Measurements from ENCODE around the gene RNU6-1.

Gene RNU6-1

GRCh38 chr15:67824197-67824968, 15.5 kb downstream of the RNU6-1 start:
- Mint-ChIP-seq H3K4me1 (peaks cover 40% of the 10 kb centered on the region), H3K27me3 (ENCODE audit: low read depth) (peaks cover 85% of the 10 kb centered on the region), H3K36me3 (ENCODE audit: low read depth) (no peaks in the 10 kb centered on the region), H3K4me3 (peak overlapping the region; percentile 77 to 83 (median 81)), H3K9me3 (peaks cover 2% of the 10 kb centered on the region), H3K27ac (no peak overlapping the region)
- no peak for TF ChIP-seq CTCF (IDR thresholded peaks at IDR 0.05; ENCODE audit: unreplicated experiment in 3 of 3)

GRCh38 chr15:67823314-67824196, 16.3 kb downstream of the RNU6-1 start:
- peaks cover 83% of the 10 kb centered on the region for H3K27me3 Mint-ChIP-seq (ENCODE audit: low read depth)
- H3K36me3 Mint-ChIP-seq (ENCODE audit: low read depth), result no peaks in the 10 kb centered on the region
- H3K9me3 Mint-ChIP-seq, result peaks cover 2% of the 10 kb centered on the region
- no peak overlapping the region for H3K27ac Mint-ChIP-seq
- H3K4me1 Mint-ChIP-seq, result peaks cover 36% of the 10 kb centered on the region
- no peak for TF ChIP-seq CTCF (IDR thresholded peaks at IDR 0.05; ENCODE audit: unreplicated experiment in 3 of 3)
- H3K4me3 Mint-ChIP-seq, result peak overlapping the region; percentile 77 to 83 (median 81)

GRCh38 chr15:67822537-67823313, 17.1 kb downstream of the RNU6-1 start:
- Mint-ChIP-seq H3K27me3 (ENCODE audit: low read depth) (peaks cover 86% of the 10 kb centered on the region), H3K27ac (no peak overlapping the region), H3K36me3 (ENCODE audit: low read depth) (no peaks in the 10 kb centered on the region), H3K4me3 (peak overlapping the region; percentile 36 to 70 (median 64)), H3K4me1 (peaks cover 32% of the 10 kb centered on the region), H3K9me3 (peaks cover 7% of the 10 kb centered on the region)
- no peak for TF ChIP-seq CTCF (IDR thresholded peaks at IDR 0.05; ENCODE audit: unreplicated experiment in 3 of 3)

- Mint-ChIP-seq H3K9me3 (peaks cover 10% of the 10 kb centered on the region), H3K36me3 (ENCODE audit: low read depth) (no peaks in the 10 kb centered on the region), H3K27ac (no peak overlapping the region), H3K27me3 (ENCODE audit: low read depth) (peaks cover 94% of the 10 kb centered on the region), H3K4me1 (peaks cover 32% of the 10 kb centered on the region), H3K4me3 (peak overlapping the region; percentile 66 to 71 (median 70))
- TF ChIP-seq CTCF (IDR thresholded peaks at IDR 0.05; ENCODE audit: unreplicated experiment in 3 of 3), result no peak
Observed at GRCh38 chr15:67821784-67822440, 17.9 kb downstream of the RNU6-1 start.

- H3K27ac Mint-ChIP-seq, result no peak overlapping the region
- no peaks in the 10 kb centered on the region for H3K36me3 Mint-ChIP-seq (ENCODE audit: low read depth)
- TF ChIP-seq CTCF (IDR thresholded peaks at IDR 0.05; ENCODE audit: unreplicated experiment in 3 of 3), result no peak
- peaks cover 18% of the 10 kb centered on the region for H3K9me3 Mint-ChIP-seq
- H3K4me3 Mint-ChIP-seq, result peak overlapping the region; percentile 66 to 71 (median 70)
- peaks cover 29% of the 10 kb centered on the region for H3K4me1 Mint-ChIP-seq
- H3K27me3 Mint-ChIP-seq (ENCODE audit: low read depth), result peaks cover 96% of the 10 kb centered on the region
Observed at GRCh38 chr15:67820992-67821783, 18.7 kb downstream of the RNU6-1 start.
